MM.1S (cell line): ENCODE data around the gene MEP1A.

Experiments
- DNase-seq: peaks from one replicate; pipeline ENCODE4 v3.0.0-alpha.2; 2015
- H2AFZ ChIP-seq: fragments of 300-600 bp; sonication (generic); 2 replicates; pipeline ENCODE4 v1.6.0; 2016; ENCODE audit warnings: antibody characterized with exemption, low read length
- H3F3A ChIP-seq: fragments of 300-600 bp; sonication (generic); 2 replicates; pipeline ENCODE4 v1.6.1; 2016; ENCODE audit warnings: mild to moderate bottlenecking, antibody characterized with exemption, low read length, moderate library complexity, mixed read lengths; ENCODE audit not compliant: insufficient read depth
- H3K27ac ChIP-seq: fragments of 300-600 bp; sonication (generic); 2 replicates; pipeline ENCODE4 v1.5.1; 2016; ENCODE audit warnings: mild to moderate bottlenecking, low read length
- H3K27me3 ChIP-seq: fragments of 300-600 bp; sonication (generic); replicated peaks from 2 replicates; pipeline ENCODE4 v1.6.0; 2016; ENCODE audit warnings: low read length; ENCODE audit not compliant: insufficient read depth
- H3K36me3 ChIP-seq: fragments of 300-600 bp; sonication (generic); replicated peaks from 2 replicates; pipeline ENCODE4 v1.6.1; 2016; ENCODE audit warnings: mild to moderate bottlenecking, low read length, mixed read lengths; ENCODE audit not compliant: insufficient read depth
- H3K4me1 ChIP-seq: fragments of 300-600 bp; sonication (generic); 2 replicates; pipeline ENCODE4 v1.6.1; 2016; ENCODE audit warnings: low read length, mixed read lengths
- H3K4me2 ChIP-seq: fragments of 300-600 bp; sonication (generic); 2 replicates; pipeline ENCODE4 v1.6.0; 2016; ENCODE audit warnings: low read depth, low read length
- H3K4me3 ChIP-seq: fragments of 300-600 bp; sonication (generic); 2 replicates; pipeline ENCODE4 v1.5.1; 2016; ENCODE audit warnings: low read length, mixed read lengths
- H3K79me2 ChIP-seq: fragments of 300-600 bp; sonication (generic); 2 replicates; pipeline ENCODE4 v1.6.1; 2016; ENCODE audit warnings: mixed run types, low read length, mixed read lengths
- H3K9ac ChIP-seq: fragments of 300-600 bp; sonication (generic); 2 replicates; pipeline ENCODE4 v1.6.1; 2016; ENCODE audit warnings: low read length, mixed read lengths
- H3K9me2 ChIP-seq: fragments of 300-600 bp; sonication (generic); replicated peaks from 2 replicates; pipeline ENCODE4 v1.6.1; 2016; ENCODE audit warnings: mild to moderate bottlenecking, low read length, mixed read lengths; ENCODE audit not compliant: insufficient read depth
- H3K9me3 ChIP-seq: fragments of 300-600 bp; sonication (generic); replicated peaks from 2 replicates; pipeline ENCODE4 v1.6.1; 2016; ENCODE audit warnings: mild to moderate bottlenecking, low read length, mixed read lengths; ENCODE audit not compliant: insufficient read depth
- H4K20me1 ChIP-seq: fragments of 300-600 bp; sonication (generic); 2 replicates; pipeline ENCODE4 v1.6.1; 2016; ENCODE audit warnings: mild to moderate bottlenecking, low read length, moderate library complexity, mixed read lengths; ENCODE audit not compliant: insufficient read depth
- CTCF ChIP-seq: fragments of 300-600 bp; sonication (generic); IDR thresholded peaks from 2 replicates; pipeline ENCODE4 v1.5.1; 2016; ENCODE audit warnings: antibody characterized with exemption, low read length, mixed read lengths
- EZH2 ChIP-seq: fragments of 300-600 bp; sonication (generic); optimal IDR thresholded peaks from 2 replicates; pipeline ENCODE3; 2017; ENCODE audit warnings: low read depth, mild to moderate bottlenecking, antibody characterized with exemption, low read length, mixed read lengths
- EZH2phosphoT487 ChIP-seq: fragments of 300-600 bp; sonication (generic); IDR thresholded peaks from 2 replicates; pipeline ENCODE4 v1.6.1; 2018; ENCODE audit warnings: antibody characterized with exemption, low read length

The MEP1A gene

GRCh38 chr6:46888031-46888430, 94.8 kb downstream of the MEP1A start:
- H3K9me2 ChIP-seq, result no peaks in the 10 kb centered on the region
- H3K79me2 ChIP-seq, result no peaks in the 10 kb centered on the region
- H3K27me3 ChIP-seq, result no peaks in the 10 kb centered on the region
- no peaks in the 10 kb centered on the region for H3K36me3 ChIP-seq
- TF ChIP-seq EZH2, result no peak
- no peak for TF ChIP-seq EZH2phosphoT487
- no peak for TF ChIP-seq CTCF
- no peak for DNase-seq
- no peak overlapping the region for H3K4me3 ChIP-seq
- no peak overlapping the region for H3K9ac ChIP-seq
- no peak overlapping the region for H3K27ac ChIP-seq
- H3K4me1 ChIP-seq, result no peaks in the 10 kb centered on the region
- no peaks in the 10 kb centered on the region for H4K20me1 ChIP-seq
- no peaks in the 10 kb centered on the region for H3K9me3 ChIP-seq
- H3F3A ChIP-seq, result no peaks in the 10 kb centered on the region
- no peak overlapping the region for H2AFZ ChIP-seq
- H3K4me2 ChIP-seq, result no peak overlapping the region

- Histone ChIP-seq H3K9ac (no peak overlapping the region), H3K4me1 (no peaks in the 10 kb centered on the region), H4K20me1 (no peaks in the 10 kb centered on the region), H3K79me2 (no peaks in the 10 kb centered on the region), H2AFZ (no peak overlapping the region), H3K9me3 (no peaks in the 10 kb centered on the region), H3K4me2 (no peak overlapping the region), H3K36me3 (no peaks in the 10 kb centered on the region), H3K9me2 (no peaks in the 10 kb centered on the region), H3K27ac (no peak overlapping the region), H3F3A (no peaks in the 10 kb centered on the region), H3K4me3 (no peak overlapping the region), H3K27me3 (no peaks in the 10 kb centered on the region)
- DNase-seq, result no peak
- TF ChIP-seq CTCF, result no peak
- TF ChIP-seq EZH2phosphoT487, result no peak
- TF ChIP-seq EZH2, result no peak
Measured at GRCh38 chr6:46888578-46888977, 95.4 kb downstream of the MEP1A start.
